CD4-positive, alpha-beta T cell (primary cell): ENCODE data around the gene RUFY3. TPM values are rescaled to one million over a fixed set of nuclear protein-coding genes. Genes with fewer than 3 reads are reported as not detected.

Experiments
- ATAC-seq: fragments of 200-7000 bp; cut with Tn5 transposase; one replicate; pipeline ENCODE4 v1.10.0; 2022; ENCODE audit warnings: mild to moderate bottlenecking; ENCODE audit not compliant: poor library complexity
- CTCF ChIA-PET: fragments of 350-600 bp; sonication (Branson Sonifier 250); formaldehyde crosslinking; loops from one replicate; lab custom pipeline; 2021; ENCODE audit warnings: antibody characterized with exemption, inconsistent platforms; lab: Charles Lee
- POLR2A ChIA-PET: fragments of 350-600 bp; sonication (Branson Sonifier 250); formaldehyde crosslinking; loops from one replicate; lab custom pipeline; 2021; ENCODE audit warnings: antibody characterized with exemption, inconsistent platforms; lab: Charles Lee
- DNase-seq, 14 experiments: peaks; one replicate each; pipeline ENCODE4 v3.0.0-alpha.2; 2013 to 2020; ENCODE audit warnings: mixed read lengths in 2 of 14
- H3K27ac ChIP-seq, 2 donors: one replicate each; pipeline versions ENCODE4 v1.5.1 to v1.7.0; 2013; ENCODE audit warnings: low read length in 2 of 2, low read depth in 1 of 2, mild to moderate bottlenecking in 1 of 2
- H3K27me3 ChIP-seq, 2 experiments: 1 replicate in 1 of 2; 2 replicates in 1 of 2; pipeline versions ENCODE4 v1.6.1 to v1.7.0; 2013; ENCODE audit warnings: low read length in 2 of 2, control low read depth in 1 of 2, mild to moderate bottlenecking in 1 of 2, moderate library complexity in 1 of 2; ENCODE audit not compliant: insufficient read depth in 2 of 2, control insufficient read depth in 1 of 2
- H3K36me3 ChIP-seq: one replicate; pipeline ENCODE4 v1.6.1; 2013; ENCODE audit warnings: low read length, control low read depth; ENCODE audit not compliant: insufficient read depth
- H3K4me1 ChIP-seq: one replicate; pipeline ENCODE4 v1.6.1; 2013; ENCODE audit warnings: low read length, control low read depth; ENCODE audit not compliant: insufficient read depth
- H3K4me3 ChIP-seq: one replicate; pipeline ENCODE4 v1.5.1; 2013; ENCODE audit warnings: mild to moderate bottlenecking, low read length, moderate library complexity
- H3K9me3 ChIP-seq, 2 experiments: 1 replicate in 1 of 2; 2 replicates in 1 of 2; pipeline versions ENCODE4 v1.6.1 to v1.7.0; 2013; ENCODE audit warnings: low read length in 2 of 2, mild to moderate bottlenecking in 2 of 2, control low read depth in 1 of 2, moderate library complexity in 1 of 2; ENCODE audit not compliant: control insufficient read depth in 1 of 2, insufficient read depth in 1 of 2
- H3K27ac Mint-ChIP-seq: one replicate; pipeline ENCODE4 v1.8.0; 2020; ENCODE audit warnings: mixed read lengths
- H3K27me3 Mint-ChIP-seq: one replicate; pipeline ENCODE4 v1.8.0; 2021; ENCODE audit warnings: mixed read lengths
- H3K36me3 Mint-ChIP-seq: one replicate; pipeline ENCODE4 v1.8.0; 2021; ENCODE audit warnings: low read depth, mixed read lengths
- H3K4me1 Mint-ChIP-seq: one replicate; pipeline ENCODE4 v1.8.0; 2021; ENCODE audit warnings: low read depth, mixed read lengths
- H3K4me3 Mint-ChIP-seq: one replicate; pipeline ENCODE4 v1.8.0; 2020; ENCODE audit warnings: mild to moderate bottlenecking, mixed read lengths
- H3K9me3 Mint-ChIP-seq: one replicate; pipeline ENCODE4 v1.8.0; 2020; ENCODE audit warnings: mixed read lengths
- intact Hi-C, 2 experiments: fragments of 100-400 bp; cut with DNase I in 1 of 2; cut with micrococcal nuclease in 1 of 2; formaldehyde crosslinking; loops; one replicate each; pipeline versions ENCODE4 v1.15.1 to v1.9.0; 2023 to 2025; cut with DNase I, micrococcal nuclease
- total RNA-seq, 174 experiments: library from RNA in 2 of 174; stranded (reverse) in 2 of 174; gene quantifications; one replicate each; pipeline ENCODE4 v1.2.3 and lab custom pipeline; 2021 to 2026
- TF ChIP-seq, protein P1 (sequence below): fragments of 200-600 bp; IDR thresholded peaks from one replicate; pipeline ENCODE4 v1.8.0; 2022; ENCODE audit warnings: antibody characterized with exemption, mild to moderate bottlenecking

RUFY3 gene
- total RNA-seq, 2 experiments from 2014 or later: 18.0 to 18.1 TPM

DNA sequence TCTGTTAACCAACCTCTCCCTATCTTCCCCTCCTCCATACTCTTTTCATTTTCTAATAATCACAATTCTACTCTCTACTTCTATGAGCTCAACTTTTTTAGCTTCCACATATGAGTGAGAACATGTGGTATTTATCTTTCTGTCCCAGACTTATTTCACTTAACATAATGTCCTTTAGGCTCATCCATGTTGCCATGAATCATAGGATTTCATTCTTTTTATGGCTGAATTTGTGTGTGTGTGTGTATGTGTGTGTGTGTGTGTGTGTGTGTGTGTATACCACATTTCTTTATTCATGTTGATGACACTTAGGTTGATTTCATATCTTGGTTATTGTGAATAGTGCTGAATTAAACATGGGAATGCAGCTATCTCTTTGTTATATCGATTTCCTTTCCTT lies 37.4 kb downstream of the RUFY3 start:
- intact Hi-C loops: no loop called here
- ATAC-seq (no peak), DNase-seq (no peak)
- no peaks in the 10 kb centered on the region for H3K9me3 ChIP-seq
- TF ChIP-seq, protein P1, sequence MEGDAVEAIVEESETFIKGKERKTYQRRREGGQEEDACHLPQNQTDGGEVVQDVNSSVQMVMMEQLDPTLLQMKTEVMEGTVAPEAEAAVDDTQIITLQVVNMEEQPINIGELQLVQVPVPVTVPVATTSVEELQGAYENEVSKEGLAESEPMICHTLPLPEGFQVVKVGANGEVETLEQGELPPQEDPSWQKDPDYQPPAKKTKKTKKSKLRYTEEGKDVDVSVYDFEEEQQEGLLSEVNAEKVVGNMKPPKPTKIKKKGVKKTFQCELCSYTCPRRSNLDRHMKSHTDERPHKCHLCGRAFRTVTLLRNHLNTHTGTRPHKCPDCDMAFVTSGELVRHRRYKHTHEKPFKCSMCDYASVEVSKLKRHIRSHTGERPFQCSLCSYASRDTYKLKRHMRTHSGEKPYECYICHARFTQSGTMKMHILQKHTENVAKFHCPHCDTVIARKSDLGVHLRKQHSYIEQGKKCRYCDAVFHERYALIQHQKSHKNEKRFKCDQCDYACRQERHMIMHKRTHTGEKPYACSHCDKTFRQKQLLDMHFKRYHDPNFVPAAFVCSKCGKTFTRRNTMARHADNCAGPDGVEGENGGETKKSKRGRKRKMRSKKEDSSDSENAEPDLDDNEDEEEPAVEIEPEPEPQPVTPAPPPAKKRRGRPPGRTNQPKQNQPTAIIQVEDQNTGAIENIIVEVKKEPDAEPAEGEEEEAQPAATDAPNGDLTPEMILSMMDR: no peak
- Mint-ChIP-seq H3K27ac (peak overlapping the region; percentile 56), H3K9me3 (no peaks in the 10 kb centered on the region), H3K4me3 (peak overlapping the region; percentile 71), H3K36me3 (peaks cover 21% of the 10 kb centered on the region), H3K27me3 (no peaks in the 10 kb centered on the region), H3K4me1 (peaks cover 15% of the 10 kb centered on the region)
- H3K27ac ChIP-seq: no peak overlapping the region
- ChIA-PET POLR2A (interaction anchor here (0.6 to 2.6 kb wide), 6 partner anchors 10 to 882 kb away, joined by 3 to 19 read pairs (median 6); no protein-coding TSS in a partner anchor), CTCF (interaction anchor here (0.9 to 2.2 kb wide), 2 partner anchors 24 to 155 kb away, joined by 3 to 9 read pairs; no protein-coding TSS in a partner anchor)
- H3K4me3 ChIP-seq: no peak overlapping the region
- no peaks in the 10 kb centered on the region for H3K4me1 ChIP-seq
- H3K27me3 ChIP-seq: no peaks in the 10 kb centered on the region
- H3K36me3 ChIP-seq: peaks cover 3% of the 10 kb centered on the region

DNA sequence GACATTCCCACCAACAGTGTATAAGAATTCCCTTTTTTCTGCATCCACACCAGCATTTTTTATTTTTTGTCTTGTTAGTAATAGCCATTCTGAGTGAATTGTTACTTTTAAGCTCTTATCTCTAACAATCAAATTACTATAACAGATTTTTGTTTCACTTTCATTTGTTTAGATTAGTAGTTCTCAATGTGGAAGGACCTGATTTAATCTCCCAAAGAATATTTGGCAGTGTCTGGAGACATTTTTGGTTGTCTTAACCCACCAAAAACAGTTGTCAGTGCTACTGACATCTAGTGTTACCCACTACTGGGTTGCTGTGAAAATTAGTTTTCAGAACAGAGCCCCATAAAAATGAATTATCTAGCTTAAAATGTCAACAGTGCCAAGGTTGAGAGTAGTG lies 37.9 kb downstream of the RUFY3 start:
- intact Hi-C loops: no loop called here

DNA sequence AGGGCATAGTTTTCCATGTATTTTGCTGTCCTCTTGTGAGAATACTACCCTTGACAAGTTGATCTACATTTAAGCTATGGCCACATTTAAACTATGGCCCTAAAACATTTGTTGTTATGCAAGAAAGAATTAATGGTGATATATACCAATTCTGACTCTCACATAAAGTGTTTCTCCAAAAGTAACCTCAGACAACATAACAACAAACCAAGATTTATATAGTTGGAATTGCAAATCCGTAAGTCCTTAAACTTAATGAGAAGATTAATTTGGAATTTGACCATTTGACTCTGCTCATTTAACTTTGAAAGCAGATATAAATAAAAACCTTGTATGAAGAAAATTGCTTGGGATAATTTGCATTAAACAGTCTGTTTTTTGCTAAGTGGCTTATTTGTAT lies 38.9 kb downstream of the RUFY3 start:
- Histone ChIP-seq H3K36me3 (peaks cover 8% of the 10 kb centered on the region), H3K4me1 (no peaks in the 10 kb centered on the region), H3K27me3 (no peaks in the 10 kb centered on the region), H3K4me3 (no peak overlapping the region), H3K9me3 (no peaks in the 10 kb centered on the region), H3K27ac (no peak overlapping the region)
- no peaks in the 10 kb centered on the region for H3K27me3 Mint-ChIP-seq
- no peak overlapping the region for H3K4me3 Mint-ChIP-seq
- H3K9me3 Mint-ChIP-seq: no peaks in the 10 kb centered on the region
- peaks cover 15% of the 10 kb centered on the region for H3K4me1 Mint-ChIP-seq
- POLR2A ChIA-PET: interaction anchor here (2.6 kb wide), 2 partner anchors 24 to 56 kb away, joined by 7 to 19 read pairs; no protein-coding TSS in a partner anchor
- CTCF ChIA-PET: interaction anchor here (0.6 to 2.2 kb wide), 2 partner anchors 26 to 60 kb away, joined by 4 to 9 read pairs; no protein-coding TSS in a partner anchor
- no peak for ATAC-seq
- no peak for DNase-seq
- H3K36me3 Mint-ChIP-seq: peaks cover 34% of the 10 kb centered on the region
- H3K27ac Mint-ChIP-seq: no peak overlapping the region
- TF ChIP-seq, protein P1: no peak
- intact Hi-C loops: no loop called here

More for the DNA sequence above, 37.9 kb downstream of the RUFY3 start:
- DNase-seq (peak in 1 of 14 experiments; percentile 44), ATAC-seq (no peak)
- no peaks in the 10 kb centered on the region for H3K27me3 ChIP-seq
- H3K4me3 Mint-ChIP-seq: peak overlapping the region; percentile 71
- no peak overlapping the region for H3K27ac ChIP-seq
- H3K9me3 Mint-ChIP-seq: no peaks in the 10 kb centered on the region
- peak overlapping the region; percentile 56 for H3K27ac Mint-ChIP-seq
- TF ChIP-seq, protein P1: no peak
- ChIA-PET CTCF (interaction anchor here (0.9 to 2.2 kb wide), 2 partner anchors 25 to 156 kb away, joined by 3 to 9 read pairs; no protein-coding TSS in a partner anchor), POLR2A (interaction anchor here (0.8 to 2.6 kb wide), 6 partner anchors 10 to 79 kb away, joined by 3 to 19 read pairs (median 6); no protein-coding TSS in a partner anchor)
- H3K4me1 Mint-ChIP-seq: peaks cover 15% of the 10 kb centered on the region
- no peaks in the 10 kb centered on the region for H3K4me1 ChIP-seq
- no peak overlapping the region for H3K4me3 ChIP-seq
- H3K36me3 ChIP-seq: peaks cover 8% of the 10 kb centered on the region
- no peaks in the 10 kb centered on the region for H3K27me3 Mint-ChIP-seq
- H3K36me3 Mint-ChIP-seq: peaks cover 26% of the 10 kb centered on the region
- H3K9me3 ChIP-seq: no peaks in the 10 kb centered on the region
